Fibroblast of skin of left quadriceps (primary cell): ENCODE data around the gene ELL2.
"Not testable (repeated sequence)": the region's sequence is repeated elsewhere in the genome, so short reads cannot be mapped to it uniquely, and the experiment has no call there.

ENCODE experiments used
- DNase-seq, 2 experiments: peaks; one replicate each; pipeline ENCODE4 v3.0.0-alpha.2; 2013; ENCODE audit warnings: low read depth in 2 of 2

ELL2 gene

DNA sequence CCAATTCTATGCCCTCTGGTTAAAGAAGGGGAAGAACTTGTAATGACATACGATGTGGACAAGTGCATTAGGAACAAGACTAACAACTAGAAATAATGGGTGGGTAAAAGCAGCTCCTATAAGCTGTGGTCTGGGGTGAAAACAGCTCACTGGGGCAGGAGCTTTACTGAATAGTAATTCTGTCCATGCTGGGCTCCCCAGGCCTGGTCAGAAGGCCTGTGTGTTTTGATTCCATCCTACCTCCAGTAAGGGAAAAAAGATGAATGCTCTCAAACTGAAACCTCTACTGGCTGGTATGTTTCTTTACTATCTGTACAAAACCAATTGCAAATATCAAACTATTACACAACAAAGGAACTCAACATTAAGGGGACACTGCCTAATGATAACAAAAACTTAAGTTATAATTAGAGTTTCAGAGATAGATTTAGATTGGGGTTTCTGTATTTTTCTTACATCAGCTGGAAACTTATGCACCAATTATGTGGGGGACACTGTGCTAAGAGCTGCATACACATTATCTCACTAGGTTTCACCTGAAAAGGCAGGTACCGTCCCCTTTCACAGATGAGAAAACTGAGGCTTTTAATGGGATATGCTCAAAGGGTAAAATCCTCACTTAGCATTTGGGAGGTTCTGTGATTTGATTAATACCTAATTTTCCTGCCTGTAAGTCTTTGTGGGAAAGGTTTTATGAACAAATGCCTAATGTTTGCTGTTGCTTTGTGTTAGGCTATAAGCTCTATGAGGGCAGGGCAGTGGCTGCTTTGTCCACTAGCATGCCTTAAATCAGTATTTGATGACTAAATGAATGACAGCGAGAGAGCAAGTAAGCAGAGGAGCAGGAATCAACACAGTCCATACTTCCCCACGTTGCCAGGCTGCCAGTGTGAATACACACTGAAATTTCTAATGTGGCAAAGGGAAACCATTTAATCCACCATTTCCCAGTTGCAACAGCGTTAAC lies 53.6 kb downstream of the ELL2 start:
- DNase-seq = no peak

DNA sequence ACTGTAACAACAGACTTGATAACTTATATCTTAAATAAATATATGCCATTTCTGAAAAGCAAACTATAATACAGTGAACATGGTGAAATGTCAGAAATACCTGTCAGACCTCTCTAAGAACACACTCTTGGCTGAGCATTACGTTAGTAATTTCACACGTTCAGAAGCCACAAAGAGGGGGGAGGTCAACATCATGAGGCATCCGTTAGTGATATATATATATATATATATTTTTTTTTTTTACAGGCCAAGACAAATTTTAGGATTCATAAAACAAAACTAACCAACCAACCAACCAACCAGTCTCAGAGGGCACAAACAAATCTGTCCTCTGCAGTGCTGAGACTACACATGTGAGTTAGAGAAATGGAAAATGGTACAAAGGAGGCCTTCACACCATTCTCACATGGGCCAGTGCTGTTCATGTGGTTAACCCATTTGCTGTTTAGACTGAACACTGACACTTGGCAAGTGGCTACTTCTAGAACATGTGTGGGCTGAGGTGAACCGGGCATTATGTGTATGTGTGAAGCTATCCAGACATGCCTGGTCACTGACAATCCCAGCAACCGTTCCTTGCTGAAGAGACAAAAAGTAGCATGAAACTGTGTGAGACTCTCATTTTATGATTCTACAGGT lies 54.5 kb downstream of the ELL2 start:
- no peak for DNase-seq

DNA sequence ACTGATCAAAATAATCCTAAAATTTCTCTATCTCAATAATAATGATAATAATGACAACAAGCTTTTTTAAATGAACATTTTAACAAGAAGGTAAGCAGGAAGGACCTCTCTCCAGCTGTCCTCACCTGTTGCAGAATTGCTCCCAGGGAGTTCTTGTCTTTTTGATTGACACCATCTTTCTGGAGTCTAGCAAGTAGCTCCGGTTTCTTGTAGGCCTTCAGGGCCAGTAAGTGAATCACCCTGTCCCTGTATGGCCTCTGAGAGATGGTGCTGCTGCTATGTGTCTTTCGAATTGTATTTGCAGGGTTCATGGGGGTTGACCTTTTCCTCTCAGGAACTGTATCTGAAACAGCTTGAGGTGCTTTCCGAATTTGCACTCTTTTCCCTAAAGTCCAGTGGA lies 55.3 kb downstream of the ELL2 start:
- not testable (repeated sequence) for DNase-seq

DNA sequence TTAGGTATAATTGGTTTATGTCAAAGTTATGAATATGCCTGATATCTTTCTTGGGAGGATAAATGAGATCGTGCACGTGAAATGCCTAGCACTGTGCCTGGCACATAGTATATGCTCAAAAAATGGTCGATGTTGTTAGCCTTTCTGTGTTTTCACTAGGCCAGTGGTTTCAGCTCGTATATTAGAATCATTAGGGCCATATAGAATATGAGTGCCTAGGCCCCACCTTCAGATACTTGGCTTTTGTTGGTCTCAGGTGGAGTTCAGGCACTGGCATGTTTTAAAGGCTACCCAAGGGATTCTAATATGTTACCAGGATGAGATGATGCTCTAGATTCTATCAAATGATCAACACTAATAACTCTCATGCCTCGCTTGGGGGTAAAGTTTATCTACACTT lies 56.8 kb downstream of the ELL2 start:
- DNase-seq = no peak

- no peak for DNase-seq
These were observed 57.8 kb downstream of the ELL2 start for GRCh38 chr5:95903838-95904237.

DNA sequence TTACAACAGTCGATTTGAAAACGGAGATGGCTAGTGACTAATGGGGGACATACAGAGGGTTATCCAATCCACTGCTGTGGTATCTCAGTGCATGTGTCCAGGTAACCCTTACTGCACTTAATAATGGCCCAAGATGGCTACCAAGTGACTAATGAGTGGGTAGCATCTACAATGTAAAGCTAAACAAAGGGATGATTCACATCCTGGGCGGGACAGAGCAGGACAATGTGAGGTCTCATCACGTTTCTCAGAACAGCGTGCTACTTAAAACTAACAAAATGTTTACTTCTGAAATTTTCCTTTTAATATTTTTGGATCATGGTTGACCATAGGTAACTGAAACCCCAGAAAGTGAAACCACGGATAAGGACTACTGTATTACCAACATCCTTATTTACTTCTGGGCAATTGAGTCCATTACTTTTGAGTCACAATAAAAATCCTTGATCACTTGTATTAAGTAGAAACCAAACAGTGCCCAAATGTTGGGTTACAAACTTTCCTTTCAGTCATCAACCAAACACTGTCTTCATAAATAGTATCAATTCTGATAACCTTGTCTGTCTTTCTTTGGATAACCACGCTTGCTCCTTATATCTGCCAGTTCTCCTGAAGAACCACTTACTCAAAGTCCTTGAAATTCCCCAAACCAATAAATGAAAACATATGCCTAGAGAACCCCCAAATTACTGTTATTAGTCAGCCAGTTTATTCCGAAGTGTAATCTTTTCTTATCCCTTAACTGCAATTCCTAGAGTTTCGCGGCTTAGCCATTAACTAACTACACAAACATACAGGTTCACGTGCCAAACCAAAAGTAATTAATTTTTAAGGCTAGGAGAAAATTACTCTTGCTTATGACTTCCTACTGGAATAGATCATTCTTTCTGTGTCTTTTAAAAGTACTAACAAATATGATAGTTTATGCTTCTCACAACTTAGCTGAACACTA lies 59.7 kb downstream of the ELL2 start:
- no peak for DNase-seq

DNA sequence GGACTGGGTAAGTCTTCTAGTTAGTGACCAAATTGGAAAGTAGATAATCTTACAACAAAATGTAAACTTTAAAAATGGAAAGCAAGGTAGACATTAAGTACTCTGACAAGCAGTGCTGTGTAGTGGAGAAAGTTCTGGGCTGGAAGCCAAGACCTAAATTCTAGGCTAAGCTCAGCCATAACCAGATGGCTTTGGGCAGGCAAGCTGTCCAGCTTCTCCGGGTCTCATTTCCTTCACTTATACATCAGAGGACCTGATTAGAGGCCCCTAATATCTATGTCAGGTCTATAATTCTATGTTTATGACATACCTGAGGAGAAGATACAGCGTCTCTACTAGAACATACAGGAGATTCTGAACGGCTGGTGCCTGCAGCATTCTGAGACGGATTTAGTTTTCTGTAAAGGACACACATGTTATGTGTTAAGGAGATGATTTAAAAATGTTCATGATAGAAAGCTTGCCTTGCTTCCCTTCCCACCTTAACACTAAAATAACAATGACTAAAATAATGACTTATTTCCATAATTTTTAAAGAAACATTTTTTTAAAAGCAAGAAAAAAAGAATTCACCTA lies 61.2 kb downstream of the ELL2 start:
- DNase-seq = peak; percentile 64 to 66

- no peak for DNase-seq
These were observed 61.8 kb downstream of the ELL2 start for GRCh38 chr5:95899829-95900228.

DNA sequence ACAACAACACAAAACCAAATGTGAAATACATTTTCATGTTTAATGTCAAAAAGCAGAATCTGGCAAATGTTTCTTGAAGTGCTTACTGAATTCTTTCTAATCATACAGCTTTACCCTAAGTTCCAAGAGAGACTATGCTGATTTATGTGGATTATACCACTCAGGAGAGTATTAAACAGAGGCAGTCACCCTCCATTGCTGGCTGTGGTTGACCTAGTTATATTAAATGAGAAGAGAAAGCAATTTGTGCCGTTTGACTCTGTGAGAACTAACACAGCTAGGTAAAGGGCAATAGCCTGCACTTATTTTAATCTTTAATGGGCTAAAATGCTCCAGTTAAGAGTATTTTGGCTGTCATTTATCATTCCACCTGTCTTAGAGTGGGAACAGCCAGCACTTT lies 62.6 kb downstream of the ELL2 start:
- DNase-seq = no peak

- no peak for DNase-seq
These were observed 65.9 kb downstream of the ELL2 start for GRCh38 chr5:95895771-95896170.

- DNase-seq = no peak
These were observed 66.4 kb downstream of the ELL2 start for GRCh38 chr5:95895251-95895650.

DNA sequence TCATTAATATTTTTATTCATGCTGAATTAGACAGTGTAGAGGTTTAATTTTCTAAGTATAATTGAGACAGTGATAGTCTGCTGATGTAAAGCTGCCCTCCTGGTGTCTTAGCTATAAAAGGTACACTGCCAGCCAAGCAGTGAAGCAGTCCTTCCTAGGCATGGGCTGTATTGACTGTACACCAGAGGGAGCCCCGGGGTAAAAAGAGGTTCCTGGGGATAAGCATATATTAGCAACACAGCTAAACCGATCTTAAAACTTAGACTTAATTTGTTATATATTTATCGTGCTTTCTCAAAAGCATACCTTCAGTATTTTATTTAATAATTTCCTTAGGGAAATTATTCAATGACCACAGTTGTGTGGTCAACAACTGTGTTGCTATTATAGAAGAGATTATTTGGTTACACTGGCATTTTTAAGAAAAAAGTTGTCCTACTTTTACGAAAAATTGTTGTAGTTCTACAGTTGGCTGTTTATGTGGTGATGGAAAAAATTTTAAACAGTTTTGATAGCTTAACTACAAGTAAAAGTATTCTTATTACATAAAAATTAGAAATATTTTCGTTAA lies 68.8 kb downstream of the ELL2 start:
- DNase-seq = no peak

DNA sequence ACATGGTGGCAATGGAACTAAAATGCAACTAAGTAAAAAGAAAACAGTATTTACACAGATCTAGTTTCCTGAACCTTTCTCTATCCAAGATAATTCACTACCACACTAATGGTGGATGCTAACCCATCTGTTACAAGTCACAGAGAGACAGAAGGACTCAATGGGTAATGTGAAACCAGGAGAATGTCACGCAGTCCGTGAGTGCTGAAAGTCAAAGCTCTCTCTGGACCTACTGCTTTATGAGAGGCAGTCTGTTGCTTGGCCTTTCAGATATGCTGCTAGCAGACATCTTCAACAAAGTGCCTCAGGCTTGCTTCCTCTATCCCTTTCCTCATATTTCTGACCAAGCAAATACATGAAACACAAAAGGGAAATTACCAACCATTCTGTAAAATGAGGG lies 70.2 kb downstream of the ELL2 start:
- no peak for DNase-seq

- DNase-seq = no peak
These were observed 72.6 kb downstream of the ELL2 start for GRCh38 chr5:95889076-95889475.

GRCh38 chr5:95887977-95888376 lies 73.7 kb downstream of the ELL2 start:
- no peak for DNase-seq

DNA sequence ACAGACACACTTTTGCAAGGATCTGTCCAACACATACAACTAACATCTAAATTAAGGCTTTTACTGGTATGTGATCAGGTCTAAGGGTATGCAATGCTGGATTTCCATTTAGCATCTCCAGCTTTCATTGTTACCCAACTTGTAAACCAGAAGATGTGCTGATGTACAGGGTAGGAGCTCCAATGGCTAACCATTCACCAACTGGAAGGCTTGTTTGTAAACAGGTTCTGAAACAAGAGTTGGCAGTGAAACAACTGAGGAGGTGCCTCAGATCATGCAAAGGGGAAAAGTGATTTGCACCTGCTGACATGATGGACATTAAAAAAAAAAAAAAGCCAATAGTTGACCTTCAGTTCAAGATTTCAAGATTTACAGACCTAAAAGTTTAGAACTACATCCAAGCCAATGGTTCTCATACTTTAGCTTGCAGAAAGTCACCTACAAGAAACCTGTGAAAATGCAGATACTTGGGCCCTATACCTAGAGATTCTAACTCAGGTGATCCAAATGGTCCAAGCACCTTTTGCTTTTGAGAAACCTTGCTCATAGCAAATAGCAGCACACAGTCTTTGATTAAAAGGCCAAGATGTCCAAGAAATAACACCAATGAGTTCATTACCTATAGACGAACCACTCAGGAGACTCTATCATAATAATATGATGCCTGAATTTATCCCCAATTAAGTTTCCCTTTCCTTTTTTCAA lies 75.2 kb downstream of the ELL2 start:
- DNase-seq = no peak

- DNase-seq = no peak
These were observed 77.1 kb downstream of the ELL2 start for GRCh38 chr5:95884511-95884910.

DNA sequence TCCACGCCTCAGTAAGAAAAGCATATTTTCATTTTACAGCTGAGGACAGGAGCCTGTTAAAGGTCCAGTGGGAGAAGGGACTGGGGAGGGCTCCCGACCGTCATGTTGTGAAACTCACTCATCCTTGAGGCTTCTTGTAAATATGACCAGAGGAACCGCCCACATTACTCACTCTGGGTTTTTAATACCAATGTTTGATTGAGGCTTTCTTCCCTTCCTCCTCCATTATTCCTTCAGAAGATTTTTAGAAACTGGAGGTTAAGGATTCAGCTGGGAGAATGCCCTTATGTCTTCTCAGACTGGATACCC lies 77.7 kb downstream of the ELL2 start:
- DNase-seq = no peak

- no peak for DNase-seq
These were observed 78.2 kb downstream of the ELL2 start for GRCh38 chr5:95883185-95884016.

DNA sequence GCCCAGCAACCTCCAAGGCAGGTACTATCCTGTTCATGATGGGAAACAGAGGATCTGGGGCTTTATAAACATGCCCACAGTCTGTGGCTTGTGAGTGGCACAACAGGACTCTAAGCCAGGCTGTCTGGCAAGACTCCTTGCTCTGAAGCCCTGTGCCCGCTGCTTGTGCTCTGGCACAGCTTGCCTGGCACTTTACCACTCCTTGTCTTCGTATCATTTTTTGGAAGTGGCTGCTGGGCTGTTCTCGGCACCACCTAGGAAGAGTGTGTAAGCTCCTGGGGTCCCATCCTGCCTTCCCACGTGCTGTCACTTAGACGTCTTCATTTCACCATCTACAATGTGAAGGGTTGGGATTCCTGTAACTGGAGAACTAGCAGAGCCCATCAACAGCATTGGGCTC lies 79.8 kb downstream of the ELL2 start:
- DNase-seq = no peak
